Esophagus muscularis mucosa (tissue), 4 donors: ENCODE measurements around the gene ALPK3.

Experiments
- CTCF ChIP-seq, 3 experiments: fragments of 200-600 bp in 2 of 3; fragments of 450-650 bp in 1 of 3; sonication (generic) in 2 of 3; IDR thresholded peaks; one replicate each; pipeline ENCODE4 v1.5.1; 2017 to 2019; ENCODE audit warnings: antibody characterized with exemption in 3 of 3, mild to moderate bottlenecking in 2 of 3, moderate library complexity in 1 of 3
- EP300 ChIP-seq: sonication (generic); formaldehyde crosslinking; IDR thresholded peaks from one replicate; pipeline ENCODE4 v1.6.1; 2017; ENCODE audit warnings: antibody characterized with exemption
- POLR2A ChIP-seq: fragments of 450-650 bp; IDR thresholded peaks from one replicate; pipeline ENCODE4 v1.6.1; 2017; ENCODE audit warnings: antibody characterized with exemption, moderate library complexity, mild to moderate bottlenecking, low read depth
- POLR2AphosphoS5 ChIP-seq, 2 donors: sonication (generic); formaldehyde crosslinking; IDR thresholded peaks; one replicate each; pipeline ENCODE4 v1.6.1; 2017; ENCODE audit warnings: antibody characterized with exemption in 2 of 2

DNA sequence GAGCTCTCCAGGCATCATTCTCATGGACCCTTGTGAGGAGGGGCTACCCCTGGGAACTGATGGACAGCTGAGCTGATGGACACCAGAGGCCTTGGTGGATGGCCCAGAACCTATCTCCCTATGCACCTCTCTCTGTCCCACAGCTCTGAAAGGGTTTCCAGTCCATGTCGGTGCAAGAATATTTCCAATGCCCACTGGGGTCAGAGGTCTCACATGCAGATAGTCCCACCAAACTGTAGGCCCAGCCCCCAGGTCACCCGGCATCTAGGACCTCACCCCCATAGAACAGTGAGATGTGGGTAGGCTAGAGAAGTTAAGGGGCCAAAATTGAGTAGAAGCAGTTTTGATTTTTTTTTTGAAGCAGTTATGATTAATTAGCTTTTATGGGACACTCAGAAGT is 2.6 kb downstream of the ALPK3 start:
- TF ChIP-seq CTCF (IDR thresholded peaks at IDR 0.05), result no peak
- TF ChIP-seq POLR2AphosphoS5 (IDR thresholded peaks at IDR 0.05), result no peak
- no peak for TF ChIP-seq POLR2A
- TF ChIP-seq EP300, result no peak
